Gastroesophageal sphincter (tissue), 4 donors: ENCODE results near the gene IDNK. TPM values are rescaled to one million over a fixed set of nuclear protein-coding genes. Genes with fewer than 3 reads are reported as not detected.

Experiments used
- ATAC-seq: fragments of 150-250 bp; one replicate; pipeline ENCODE4 v1.9.1; 2016; ENCODE audit warnings: mild to moderate bottlenecking, moderate library complexity
- H3K27ac ChIP-seq, 4 donors: fragments of 200-600 bp; sonication (generic) in 3 of 4; 1 replicate in 3 of 4; 2 replicates in 1 of 4; pipeline ENCODE4 v1.5.1; 2016 to 2019
- H3K27me3 ChIP-seq: fragments of 200-600 bp; sonication (generic); one replicate; pipeline ENCODE4 v1.5.1; 2019
- H3K36me3 ChIP-seq, 2 donors: fragments of 200-600 bp; sonication (generic); one replicate each; pipeline ENCODE4 v1.5.1; 2019; ENCODE audit warnings: control low read depth in 1 of 2
- H3K4me1 ChIP-seq, 3 donors: fragments of 200-600 bp; sonication (generic); 1 replicate in 2 of 3; 2 replicates in 1 of 3; pipeline ENCODE4 v1.5.1; 2016 to 2019; ENCODE audit warnings: control low read depth in 2 of 3
- H3K4me3 ChIP-seq, 2 donors: fragments of 200-600 bp; sonication (generic); one replicate each; pipeline ENCODE4 v1.5.1; 2019; ENCODE audit warnings: mild to moderate bottlenecking in 1 of 2, moderate library complexity in 1 of 2
- H3K9me3 ChIP-seq, 3 donors: fragments of 200-600 bp; sonication (generic); one replicate each; pipeline ENCODE4 v1.5.1; 2017 to 2019; ENCODE audit warnings: control low read depth in 2 of 3
- EP300 ChIP-seq: sonication (generic); formaldehyde crosslinking; IDR thresholded peaks from one replicate; pipeline ENCODE4 v1.6.1; 2017; ENCODE audit warnings: antibody characterized with exemption, mild to moderate bottlenecking
- POLR2A ChIP-seq, 2 donors: fragments of 450-650 bp; IDR thresholded peaks; one replicate each; pipeline ENCODE4 v1.6.1; 2017; ENCODE audit warnings: antibody characterized with exemption in 2 of 2, mild to moderate bottlenecking in 2 of 2, moderate library complexity in 1 of 2
- POLR2AphosphoS5 ChIP-seq: sonication (generic); formaldehyde crosslinking; IDR thresholded peaks from one replicate; pipeline ENCODE4 v1.6.1; 2017; ENCODE audit warnings: antibody characterized with exemption
- WGBS, 2 donors: methylation state at CpG; one replicate each; pipeline ENCODE4 v1.1.5; 2018; ENCODE audit warnings: low coverage in 1 of 2; 5-methylcytosine and 5-hydroxymethylcytosine counted together
- total RNA-seq, 4 donors: library from RNA; depleted of rRNA; stranded (reverse); fragments of >200 nt; gene quantifications; one replicate each; pipeline ENCODE4 v1.1.0, GENCODE V29; 2016
- TF ChIP-seq, protein P1 (sequence below), 4 experiments: fragments of 200-600 bp in 2 of 4; fragments of 450-650 bp in 2 of 4; sonication (generic) in 1 of 4; IDR thresholded peaks; one replicate each; pipeline ENCODE4 v1.5.1; 2017 to 2019; ENCODE audit warnings: antibody characterized with exemption in 4 of 4, mild to moderate bottlenecking in 2 of 4, moderate library complexity in 2 of 4

The IDNK gene
- total RNA-seq, 4 donors from 2014 or later, result 4.5 to 16.8 (median 8.0) TPM

DNA sequence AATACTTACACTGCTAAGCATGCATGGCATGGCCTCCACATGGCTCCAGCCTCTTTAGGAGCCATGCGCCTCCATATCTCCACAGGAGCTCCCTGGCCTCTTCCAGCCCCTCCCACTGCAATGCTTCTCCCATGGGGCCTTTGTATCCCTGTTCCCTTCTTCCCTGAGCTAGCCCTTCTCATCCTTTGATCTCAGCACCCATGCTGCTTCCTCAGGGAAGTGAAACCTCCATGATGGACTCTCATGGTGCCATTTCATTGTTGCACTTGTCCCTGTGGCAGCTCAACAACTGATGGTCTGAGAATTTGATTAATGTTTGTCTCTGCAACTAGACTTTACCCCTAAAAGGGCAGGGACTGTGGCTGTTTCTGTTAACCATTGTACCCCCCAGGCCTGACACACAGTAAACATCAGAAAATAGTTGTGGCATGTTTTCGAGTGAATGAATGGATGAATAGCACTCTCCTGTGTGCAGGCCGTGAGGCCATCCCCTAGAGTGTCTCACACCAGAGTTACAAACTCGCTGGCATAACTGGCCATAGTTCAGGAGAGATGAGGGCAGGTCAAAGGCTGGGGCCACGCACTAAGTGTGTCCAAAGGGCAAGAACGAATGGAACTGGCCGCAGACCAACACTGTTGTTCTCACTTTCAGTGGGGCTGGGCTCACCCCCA is 6.6 kb downstream of the IDNK start:
- H3K36me3 ChIP-seq, result peaks cover 0 to 31% of the 10 kb centered on the region in 2 donors
- ATAC-seq, result no peak
- no peaks in the 10 kb centered on the region for H3K27me3 ChIP-seq
- H3K9me3 ChIP-seq, result no peaks in the 10 kb centered on the region
- 80 to 93% methylated on average over 4 to 7 of the region's 7 CpGs for WGBS, 2 donors
- H3K4me3 ChIP-seq, result no peak overlapping the region
- TF ChIP-seq POLR2AphosphoS5 (no peak), EP300 (no peak), POLR2A (IDR thresholded peaks at IDR 0.05) (no peak)
- TF ChIP-seq, protein P1, sequence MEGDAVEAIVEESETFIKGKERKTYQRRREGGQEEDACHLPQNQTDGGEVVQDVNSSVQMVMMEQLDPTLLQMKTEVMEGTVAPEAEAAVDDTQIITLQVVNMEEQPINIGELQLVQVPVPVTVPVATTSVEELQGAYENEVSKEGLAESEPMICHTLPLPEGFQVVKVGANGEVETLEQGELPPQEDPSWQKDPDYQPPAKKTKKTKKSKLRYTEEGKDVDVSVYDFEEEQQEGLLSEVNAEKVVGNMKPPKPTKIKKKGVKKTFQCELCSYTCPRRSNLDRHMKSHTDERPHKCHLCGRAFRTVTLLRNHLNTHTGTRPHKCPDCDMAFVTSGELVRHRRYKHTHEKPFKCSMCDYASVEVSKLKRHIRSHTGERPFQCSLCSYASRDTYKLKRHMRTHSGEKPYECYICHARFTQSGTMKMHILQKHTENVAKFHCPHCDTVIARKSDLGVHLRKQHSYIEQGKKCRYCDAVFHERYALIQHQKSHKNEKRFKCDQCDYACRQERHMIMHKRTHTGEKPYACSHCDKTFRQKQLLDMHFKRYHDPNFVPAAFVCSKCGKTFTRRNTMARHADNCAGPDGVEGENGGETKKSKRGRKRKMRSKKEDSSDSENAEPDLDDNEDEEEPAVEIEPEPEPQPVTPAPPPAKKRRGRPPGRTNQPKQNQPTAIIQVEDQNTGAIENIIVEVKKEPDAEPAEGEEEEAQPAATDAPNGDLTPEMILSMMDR (IDR thresholded peaks at IDR 0.05), result no peak
- no peak overlapping the region for H3K27ac ChIP-seq
- H3K4me1 ChIP-seq, result no peaks in the 10 kb centered on the region

DNA sequence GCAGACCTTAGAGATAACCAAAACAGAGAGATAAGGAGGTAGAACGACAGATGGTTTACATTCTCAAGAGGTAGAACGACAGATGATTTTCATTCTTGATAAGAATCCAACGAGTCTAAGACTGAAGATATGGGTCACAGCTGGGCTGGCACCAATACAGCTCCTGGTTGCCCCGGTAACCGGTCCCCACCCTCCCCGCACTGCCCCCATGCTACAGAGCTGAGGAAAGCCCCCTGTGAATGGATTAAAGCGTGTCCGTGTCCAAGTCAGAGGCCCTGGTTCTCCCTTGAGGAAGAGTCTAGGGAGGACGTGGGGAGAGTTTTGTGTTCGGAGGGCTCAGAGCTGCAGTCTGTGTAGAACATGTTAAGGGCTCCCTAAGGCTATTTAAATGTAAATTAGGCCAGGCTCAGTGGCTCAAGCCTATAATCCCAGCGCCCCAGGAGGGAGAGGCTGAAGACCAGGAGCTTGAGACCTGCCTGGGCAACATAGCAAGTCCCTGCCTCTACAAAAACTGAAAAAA is 8.1 kb downstream of the IDNK start:
- WGBS, 2 donors, result 27 to 33% methylated on average over 5 to 6 of the region's 11 CpGs
- no peaks in the 10 kb centered on the region for H3K27me3 ChIP-seq
- H3K4me3 ChIP-seq, result no peak overlapping the region
- no peaks in the 10 kb centered on the region for H3K4me1 ChIP-seq
- TF ChIP-seq EP300, result no peak
- TF ChIP-seq, protein P1 (IDR thresholded peaks at IDR 0.05), result no peak
- TF ChIP-seq POLR2A (IDR thresholded peaks at IDR 0.05), result no peak
- peaks cover 0 to 39% of the 10 kb centered on the region in 2 donors for H3K36me3 ChIP-seq
- H3K27ac ChIP-seq, result no peak overlapping the region
- H3K9me3 ChIP-seq, result no peaks in the 10 kb centered on the region
- ATAC-seq, result no peak

DNA sequence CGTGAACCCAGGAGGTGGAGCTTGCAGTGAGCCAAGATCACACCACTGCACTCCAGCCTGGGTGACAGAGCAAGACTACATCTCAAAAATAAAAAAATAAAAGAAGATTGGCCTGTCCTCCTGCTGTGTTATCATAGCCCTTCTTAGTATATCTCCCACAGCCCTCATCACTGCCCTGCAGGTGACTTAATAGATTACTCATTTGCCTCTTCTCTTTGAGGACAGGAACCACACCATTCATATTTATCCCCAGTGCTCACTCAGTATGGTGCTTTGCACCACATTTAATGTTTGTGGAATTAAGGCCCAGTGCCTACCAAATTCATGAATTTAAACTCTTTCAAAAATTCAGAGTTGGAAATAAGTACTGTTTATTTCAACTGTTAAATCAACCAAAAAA is 10.3 kb downstream of the IDNK start:
- Histone ChIP-seq H3K27me3 (no peaks in the 10 kb centered on the region), H3K4me1 (no peaks in the 10 kb centered on the region), H3K4me3 (no peak overlapping the region), H3K9me3 (no peaks in the 10 kb centered on the region), H3K27ac (no peak overlapping the region), H3K36me3 (peaks cover 0 to 20% of the 10 kb centered on the region in 2 donors)
- ATAC-seq, result no peak
- TF ChIP-seq POLR2AphosphoS5, result no peak
- no peak for TF ChIP-seq EP300
- TF ChIP-seq, protein P1 (IDR thresholded peaks at IDR 0.05), result no peak
- no peak for TF ChIP-seq POLR2A (IDR thresholded peaks at IDR 0.05)
- 100% methylated on average over 1 of the region's 1 CpG for WGBS, 2 donors

DNA sequence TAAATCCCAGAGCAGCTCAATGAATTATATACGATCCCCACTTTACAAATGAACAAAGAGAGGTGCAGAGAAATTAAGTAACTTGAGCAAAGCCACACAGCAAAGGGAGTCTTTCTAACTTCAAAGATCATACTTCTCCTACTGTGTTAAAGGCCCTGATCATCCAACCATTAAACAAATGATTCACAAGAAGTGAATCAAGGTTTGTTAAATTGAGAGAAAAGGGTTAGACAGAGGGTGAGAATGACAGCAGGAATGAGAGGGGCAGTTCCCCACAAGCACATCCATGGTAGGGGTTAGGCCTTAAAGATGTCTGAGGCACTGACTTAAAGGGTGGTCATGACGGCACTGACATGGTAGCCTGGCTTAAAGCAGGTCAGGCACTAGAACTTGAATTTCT is 10.7 kb downstream of the IDNK start:
- Histone ChIP-seq H3K4me3 (no peak overlapping the region), H3K27ac (no peak overlapping the region), H3K9me3 (no peaks in the 10 kb centered on the region), H3K36me3 (peaks cover 0 to 16% of the 10 kb centered on the region in 2 donors), H3K4me1 (no peaks in the 10 kb centered on the region), H3K27me3 (no peaks in the 10 kb centered on the region)
- ATAC-seq, result no peak
- 83 to 100% methylated on average over 1 to 2 of the region's 2 CpGs for WGBS, 2 donors
- TF ChIP-seq POLR2A (IDR thresholded peaks at IDR 0.05) (no peak), POLR2AphosphoS5 (no peak)

DNA sequence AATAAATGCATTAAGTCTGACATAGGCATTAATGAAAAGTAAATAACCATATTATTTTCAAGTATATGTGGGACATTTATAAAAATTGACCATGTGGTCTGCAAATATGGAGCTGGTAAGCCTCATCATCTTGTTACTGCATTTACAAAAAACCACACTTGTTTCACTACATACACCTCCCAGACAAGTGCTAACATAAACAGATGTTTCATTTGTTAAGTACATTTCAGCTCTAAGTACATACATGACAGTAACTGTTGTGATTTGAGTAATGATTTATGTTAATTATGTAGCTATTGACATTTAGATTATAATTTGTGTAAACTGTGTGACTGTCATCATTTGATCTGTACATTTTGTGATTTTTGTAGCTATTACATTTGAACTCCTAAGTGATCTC is 13.9 kb downstream of the IDNK start:
- no peaks in the 10 kb centered on the region for H3K9me3 ChIP-seq
- H3K27me3 ChIP-seq, result no peaks in the 10 kb centered on the region
- no peak overlapping the region for H3K27ac ChIP-seq
- no peaks in the 10 kb centered on the region for H3K4me1 ChIP-seq
- TF ChIP-seq EP300 (no peak), POLR2A (IDR thresholded peaks at IDR 0.05) (no peak), POLR2AphosphoS5 (no peak)
- TF ChIP-seq, protein P1 (IDR thresholded peaks at IDR 0.05), result no peak
- H3K4me3 ChIP-seq, result no peak overlapping the region
- ATAC-seq, result no peak
- H3K36me3 ChIP-seq, result peaks cover 0 to 8% of the 10 kb centered on the region in 2 donors
